NB4 (cell line): ENCODE measurements around the gene NSD1.

Experiments used
- CTCF ChIP-seq: IDR thresholded peaks from one replicate; pipeline ENCODE4 v1.5.1; 2012; ENCODE audit warnings: low read depth, low read length
- MYC ChIP-seq: IDR thresholded peaks from 2 replicates; pipeline ENCODE4 v1.6.1; 2011; ENCODE audit warnings: low read depth, low read length
- POLR2A ChIP-seq: IDR thresholded peaks from 2 replicates; pipeline ENCODE4 v1.6.1; 2011; ENCODE audit warnings: mild to moderate bottlenecking; ENCODE audit not compliant: insufficient read length; ENCODE audit errors: extremely low read depth
- TF ChIP-seq, protein P1 (sequence below): IDR thresholded peaks from 2 replicates; pipeline ENCODE4 v1.6.1; 2011; ENCODE audit warnings: low read depth, low read length

- no peak for TF ChIP-seq CTCF
- TF ChIP-seq, protein P1, sequence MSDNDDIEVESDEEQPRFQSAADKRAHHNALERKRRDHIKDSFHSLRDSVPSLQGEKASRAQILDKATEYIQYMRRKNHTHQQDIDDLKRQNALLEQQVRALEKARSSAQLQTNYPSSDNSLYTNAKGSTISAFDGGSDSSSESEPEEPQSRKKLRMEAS: no peak
- TF ChIP-seq POLR2A: no peak
- no peak for TF ChIP-seq MYC
These were observed 40.4 kb upstream of the NSD1 start for GRCh38 chr5:177093082-177093712.
